Activated CD8-positive, alpha-beta T cell treated with anti-CD3 and anti-CD28 coated beads for 36 hours (primary cell): ENCODE data around the gene ST6GALNAC1. TPM values are rescaled to one million over a fixed set of nuclear protein-coding genes. Genes with fewer than 3 reads are reported as not detected.

Experiments used
- ATAC-seq: fragments of 200-7000 bp; cut with Tn5 transposase; one replicate; pipeline ENCODE4 v1.10.0; 2021; ENCODE audit warnings: mild to moderate bottlenecking, moderate library complexity
- CTCF ChIA-PET: fragments of 350-600 bp; sonication (Branson Sonifier 250); formaldehyde crosslinking; loops from one replicate; lab custom pipeline; 2021; ENCODE audit warnings: antibody characterized with exemption; lab: Charles Lee
- POLR2A ChIA-PET: fragments of 350-600 bp; sonication (Branson Sonifier 250); formaldehyde crosslinking; loops from one replicate; lab custom pipeline; 2021; ENCODE audit warnings: antibody characterized with exemption; lab: Charles Lee
- DNase-seq: peaks from one replicate; pipeline ENCODE4 v3.0.0-alpha.2; 2020
- H3K27ac Mint-ChIP-seq: one replicate; pipeline ENCODE4 v1.8.0; 2021; ENCODE audit warnings: mild to moderate bottlenecking, mixed read lengths
- H3K27me3 Mint-ChIP-seq: one replicate; pipeline ENCODE4 v1.8.0; 2021; ENCODE audit warnings: mixed read lengths
- H3K36me3 Mint-ChIP-seq: one replicate; pipeline ENCODE4 v1.8.0; 2021; ENCODE audit warnings: low read depth, mixed read lengths
- H3K4me1 Mint-ChIP-seq: one replicate; pipeline ENCODE4 v1.8.0; 2021; ENCODE audit warnings: low read depth, mixed read lengths
- H3K4me3 Mint-ChIP-seq: one replicate; pipeline ENCODE4 v1.8.0; 2021; ENCODE audit warnings: mild to moderate bottlenecking, moderate library complexity, mixed read lengths
- H3K9me3 Mint-ChIP-seq: one replicate; pipeline ENCODE4 v1.8.0; 2021; ENCODE audit warnings: mixed read lengths
- intact Hi-C: fragments of 100-400 bp; cut with micrococcal nuclease; formaldehyde crosslinking; loops from one replicate; pipeline ENCODE4 v1.10.0; 2022
- total RNA-seq, 2 experiments: library from RNA; stranded (reverse); gene quantifications; one replicate each; pipeline ENCODE4 v1.2.3, GENCODE V29; 2021
- TF ChIP-seq, protein P1 (sequence below): fragments of 200-600 bp; IDR thresholded peaks from one replicate; pipeline ENCODE4 v1.8.0; 2022; ENCODE audit warnings: antibody characterized with exemption, mild to moderate bottlenecking

Gene ST6GALNAC1
- total RNA-seq, 2 experiments from 2014 or later = not detected

DNA sequence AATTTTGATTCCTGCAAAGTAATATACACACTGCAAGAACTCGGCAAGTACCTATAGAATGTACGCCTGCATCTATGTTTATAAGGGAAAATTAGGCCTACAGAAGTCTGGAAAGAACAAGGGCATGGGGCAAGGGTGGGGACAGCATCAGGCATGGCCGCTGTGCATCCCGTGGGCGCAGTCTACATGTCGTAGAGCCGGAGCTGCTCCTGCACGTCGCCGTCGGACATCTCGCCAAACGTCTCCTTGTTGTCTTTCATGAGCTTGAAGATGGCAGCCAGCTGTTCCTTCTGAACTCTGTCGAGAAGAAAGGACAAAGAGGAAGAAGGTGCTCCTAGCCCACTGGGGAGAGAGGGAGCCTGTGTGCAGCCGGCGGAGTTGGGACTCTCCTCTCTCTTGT, 33.8 kb upstream of the ST6GALNAC1 start:
- TF ChIP-seq, protein P1, sequence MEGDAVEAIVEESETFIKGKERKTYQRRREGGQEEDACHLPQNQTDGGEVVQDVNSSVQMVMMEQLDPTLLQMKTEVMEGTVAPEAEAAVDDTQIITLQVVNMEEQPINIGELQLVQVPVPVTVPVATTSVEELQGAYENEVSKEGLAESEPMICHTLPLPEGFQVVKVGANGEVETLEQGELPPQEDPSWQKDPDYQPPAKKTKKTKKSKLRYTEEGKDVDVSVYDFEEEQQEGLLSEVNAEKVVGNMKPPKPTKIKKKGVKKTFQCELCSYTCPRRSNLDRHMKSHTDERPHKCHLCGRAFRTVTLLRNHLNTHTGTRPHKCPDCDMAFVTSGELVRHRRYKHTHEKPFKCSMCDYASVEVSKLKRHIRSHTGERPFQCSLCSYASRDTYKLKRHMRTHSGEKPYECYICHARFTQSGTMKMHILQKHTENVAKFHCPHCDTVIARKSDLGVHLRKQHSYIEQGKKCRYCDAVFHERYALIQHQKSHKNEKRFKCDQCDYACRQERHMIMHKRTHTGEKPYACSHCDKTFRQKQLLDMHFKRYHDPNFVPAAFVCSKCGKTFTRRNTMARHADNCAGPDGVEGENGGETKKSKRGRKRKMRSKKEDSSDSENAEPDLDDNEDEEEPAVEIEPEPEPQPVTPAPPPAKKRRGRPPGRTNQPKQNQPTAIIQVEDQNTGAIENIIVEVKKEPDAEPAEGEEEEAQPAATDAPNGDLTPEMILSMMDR = no peak
- ChIA-PET POLR2A (interaction anchor here (0.6 to 0.9 kb wide), 2 partner anchors 82 to 120 kb away, joined by 3 read pairs; no protein-coding TSS in a partner anchor), CTCF (interaction anchor here (1.1 to 1.7 kb wide), 3 partner anchors 39 to 155 kb away, joined by 3 to 9 read pairs (median 8); no protein-coding TSS in a partner anchor)
- Mint-ChIP-seq H3K27ac (no peak overlapping the region), H3K4me1 (peaks cover 17% of the 10 kb centered on the region), H3K36me3 (no peaks in the 10 kb centered on the region), H3K27me3 (no peaks in the 10 kb centered on the region), H3K4me3 (no peak overlapping the region), H3K9me3 (no peaks in the 10 kb centered on the region)
- intact Hi-C loops = no loop called here
- DNase-seq (no peak), ATAC-seq (no peak)

DNA sequence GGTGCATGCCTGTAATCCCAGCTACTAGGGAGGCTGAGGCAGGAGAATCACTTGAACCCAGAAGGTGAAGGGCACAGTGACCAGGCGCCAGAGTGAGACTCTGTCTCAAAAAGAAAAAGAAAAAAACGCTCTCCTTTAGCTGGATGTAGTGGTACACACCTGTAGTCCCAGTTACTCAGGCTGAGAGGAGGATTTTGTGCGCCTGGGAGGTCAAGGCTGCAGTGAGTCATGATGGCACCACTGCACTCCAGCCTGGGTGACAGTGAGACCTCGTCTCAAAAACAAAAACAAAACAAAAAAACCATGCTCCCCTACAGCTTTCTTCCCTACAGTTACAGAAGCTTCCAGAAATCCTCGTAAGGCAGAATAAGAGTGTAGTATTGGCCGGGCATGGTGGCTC, 33.1 kb upstream of the ST6GALNAC1 start:
- intact Hi-C loops = no loop called here
- ChIA-PET POLR2A (no interaction called here), CTCF (interaction anchor here (1.1 to 3.2 kb wide), 3 partner anchors 38 to 153 kb away, joined by 3 to 10 read pairs (median 9); no protein-coding TSS in a partner anchor)
- Mint-ChIP-seq H3K9me3 (no peaks in the 10 kb centered on the region), H3K4me3 (no peak overlapping the region), H3K36me3 (no peaks in the 10 kb centered on the region), H3K4me1 (peaks cover 18% of the 10 kb centered on the region), H3K27ac (no peak overlapping the region), H3K27me3 (no peaks in the 10 kb centered on the region)
- no peak for ATAC-seq
- TF ChIP-seq, protein P1 = no peak
- DNase-seq = no peak

DNA sequence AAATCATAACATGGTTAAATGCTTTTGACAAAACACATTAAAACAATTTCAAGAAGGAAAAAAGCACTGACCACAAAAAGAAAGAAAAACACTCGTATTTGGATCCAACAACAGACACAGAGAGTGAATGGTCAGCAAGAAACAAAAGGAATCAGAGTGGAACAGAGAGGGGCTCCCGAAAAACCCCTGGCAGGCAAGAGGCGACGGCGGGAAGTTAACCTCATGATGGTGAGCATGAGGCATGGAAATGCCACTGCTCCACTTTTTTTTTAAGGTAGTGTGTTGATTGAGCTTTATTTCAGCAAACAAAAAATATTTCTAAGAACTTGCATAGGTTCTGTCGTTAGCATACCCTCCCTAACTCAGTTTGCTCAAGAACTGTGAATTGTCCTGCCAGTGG, 32.1 kb upstream of the ST6GALNAC1 start:
- Mint-ChIP-seq H3K4me3 (no peak overlapping the region), H3K27ac (no peak overlapping the region), H3K27me3 (no peaks in the 10 kb centered on the region), H3K9me3 (no peaks in the 10 kb centered on the region), H3K4me1 (peaks cover 22% of the 10 kb centered on the region), H3K36me3 (no peaks in the 10 kb centered on the region)
- ChIA-PET CTCF (interaction anchor here (1.0 to 3.2 kb wide), 2 partner anchors 9 to 152 kb away, joined by 3 to 10 read pairs; no protein-coding TSS in a partner anchor), POLR2A (no interaction called here)
- ATAC-seq (no peak), DNase-seq (no peak)
- TF ChIP-seq, protein P1 = no peak
- intact Hi-C loops = no loop called here

DNA sequence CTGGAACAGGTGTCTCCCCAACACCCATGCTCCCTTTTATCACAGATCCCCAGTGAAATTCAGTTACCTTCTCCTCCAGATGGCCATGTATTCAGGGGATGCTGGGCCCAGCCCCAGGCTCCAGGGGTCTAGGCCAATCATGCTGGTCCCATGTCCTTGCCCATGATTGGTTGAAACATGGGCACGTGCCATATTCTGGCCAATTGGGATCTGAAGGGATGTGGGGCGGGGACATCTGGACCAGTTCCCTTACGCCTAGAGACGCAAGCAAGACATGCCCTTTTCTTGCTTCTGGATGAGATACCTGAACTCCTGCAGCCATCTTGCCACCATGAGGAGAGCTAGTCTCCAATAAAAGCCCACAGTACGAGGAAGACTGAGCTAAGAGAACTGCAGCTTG, 31.0 kb upstream of the ST6GALNAC1 start:
- POLR2A ChIA-PET = no interaction called here
- CTCF ChIA-PET = interaction anchor here (1.0 to 3.2 kb wide), 3 partner anchors 10 to 151 kb away, joined by 3 to 10 read pairs (median 3); no protein-coding TSS in a partner anchor
- H3K27ac Mint-ChIP-seq = no peak overlapping the region

DNA sequence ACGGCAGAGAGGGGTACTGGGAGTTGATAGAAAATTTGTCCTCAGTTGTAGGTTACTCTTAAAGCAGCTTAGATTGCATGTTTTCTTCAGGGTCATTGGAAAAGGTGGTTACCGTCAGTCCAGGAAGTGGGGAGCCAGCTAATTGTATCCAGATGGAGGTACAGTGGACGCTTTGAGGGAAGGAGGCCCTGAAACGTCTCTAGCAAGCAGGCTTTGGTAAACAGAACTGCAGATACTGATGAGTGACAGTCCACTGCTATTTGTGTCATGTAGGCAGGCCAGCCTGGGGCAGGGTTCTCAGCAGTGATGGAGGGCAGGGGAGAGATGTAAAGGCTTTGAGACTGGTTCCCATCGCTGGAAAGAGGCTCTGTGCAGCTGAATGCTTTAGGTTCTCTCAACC, 30.2 kb upstream of the ST6GALNAC1 start:
- H3K27ac Mint-ChIP-seq = no peak overlapping the region
- DNase-seq (no peak), ATAC-seq (no peak)
- no peaks in the 10 kb centered on the region for H3K27me3 Mint-ChIP-seq
- H3K36me3 Mint-ChIP-seq = no peaks in the 10 kb centered on the region
- H3K4me1 Mint-ChIP-seq = peaks cover 32% of the 10 kb centered on the region
- intact Hi-C loops = no loop called here
- CTCF ChIA-PET = interaction anchor here (0.9 to 3.2 kb wide), 2 partner anchors 49 to 150 kb away, joined by 3 to 10 read pairs; no protein-coding TSS in a partner anchor
- TF ChIP-seq, protein P1 = no peak
- POLR2A ChIA-PET = no interaction called here
- H3K4me3 Mint-ChIP-seq = no peak overlapping the region
- peaks cover 2% of the 10 kb centered on the region for H3K9me3 Mint-ChIP-seq

More for the DNA sequence above, 31.0 kb upstream of the ST6GALNAC1 start:
- intact Hi-C loops = no loop called here
- DNase-seq (no peak), ATAC-seq (no peak)
- no peaks in the 10 kb centered on the region for H3K27me3 Mint-ChIP-seq
- H3K36me3 Mint-ChIP-seq = no peaks in the 10 kb centered on the region
- TF ChIP-seq, protein P1 = no peak
- H3K4me3 Mint-ChIP-seq = no peak overlapping the region
- H3K4me1 Mint-ChIP-seq = peaks cover 32% of the 10 kb centered on the region
- peaks cover 2% of the 10 kb centered on the region for H3K9me3 Mint-ChIP-seq
